ENCODE results near the gene EPN1.

Gene EPN1

DNA sequence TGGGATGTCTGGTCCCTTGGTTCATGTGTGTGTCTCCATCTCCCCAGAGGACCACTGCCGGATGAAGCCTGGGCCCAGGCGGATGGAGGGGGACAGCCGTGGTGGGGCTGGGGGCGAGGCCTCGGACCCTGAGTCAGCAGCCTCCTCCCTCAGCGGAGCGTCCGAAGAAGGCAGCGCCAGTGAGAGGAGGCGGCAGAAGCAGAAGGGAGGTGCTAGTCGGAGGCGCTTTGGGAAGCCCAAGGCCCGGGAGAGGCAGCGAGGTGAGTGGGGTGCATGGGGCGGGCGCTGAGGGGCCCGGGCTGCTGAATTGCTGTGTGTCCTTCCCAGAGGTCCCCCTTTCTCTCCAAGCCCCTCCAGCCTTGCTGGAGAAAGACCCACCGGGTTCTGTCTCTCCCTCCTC lies 23.8 kb upstream of the EPN1 start:
- H3K79me2 ChIP-seq (ENCODE audit: insufficient read depth, low read length): peaks cover 8% of the 10 kb centered on the region
- no peaks in the 10 kb centered on the region for H3K27me3 ChIP-seq (ENCODE audit: insufficient read depth, low read length)
- H3K4me1 ChIP-seq (ENCODE audit: insufficient read depth, low read length, severe bottlenecking): peaks cover 32% of the 10 kb centered on the region
- H3K4me2 ChIP-seq (ENCODE audit: low read length): no peak overlapping the region
- no peak overlapping the region for H2AFZ ChIP-seq (ENCODE audit: low read length)
- H3K9me3 ChIP-seq (ENCODE audit: low read length): no peaks in the 10 kb centered on the region
- peaks cover 23% of the 10 kb centered on the region for H3K36me3 ChIP-seq (ENCODE audit: insufficient read depth, low read length)
- H3K27ac ChIP-seq (ENCODE audit: low read depth, low read length, poor library complexity, severe bottlenecking): no peak overlapping the region
- peaks cover 6% of the 10 kb centered on the region; the same call in 1 of the 2 replicates for H3F3A ChIP-seq (ENCODE audit: insufficient read depth, low read length)
- H3K4me3 ChIP-seq (ENCODE audit: low read depth, low read length, poor library complexity, severe bottlenecking): no peak overlapping the region
- H3K9me2 ChIP-seq (ENCODE audit: low read depth, low read length): no peaks in the 10 kb centered on the region
- H3K9ac ChIP-seq (ENCODE audit: low read length): no peak overlapping the region
- no peak for TF ChIP-seq EZH2 (IDR thresholded peaks at IDR 0.05; ENCODE audit: borderline replicate concordance, low read length)
- H4K20me1 ChIP-seq (ENCODE audit: insufficient read depth, low read length): no peaks in the 10 kb centered on the region

DNA sequence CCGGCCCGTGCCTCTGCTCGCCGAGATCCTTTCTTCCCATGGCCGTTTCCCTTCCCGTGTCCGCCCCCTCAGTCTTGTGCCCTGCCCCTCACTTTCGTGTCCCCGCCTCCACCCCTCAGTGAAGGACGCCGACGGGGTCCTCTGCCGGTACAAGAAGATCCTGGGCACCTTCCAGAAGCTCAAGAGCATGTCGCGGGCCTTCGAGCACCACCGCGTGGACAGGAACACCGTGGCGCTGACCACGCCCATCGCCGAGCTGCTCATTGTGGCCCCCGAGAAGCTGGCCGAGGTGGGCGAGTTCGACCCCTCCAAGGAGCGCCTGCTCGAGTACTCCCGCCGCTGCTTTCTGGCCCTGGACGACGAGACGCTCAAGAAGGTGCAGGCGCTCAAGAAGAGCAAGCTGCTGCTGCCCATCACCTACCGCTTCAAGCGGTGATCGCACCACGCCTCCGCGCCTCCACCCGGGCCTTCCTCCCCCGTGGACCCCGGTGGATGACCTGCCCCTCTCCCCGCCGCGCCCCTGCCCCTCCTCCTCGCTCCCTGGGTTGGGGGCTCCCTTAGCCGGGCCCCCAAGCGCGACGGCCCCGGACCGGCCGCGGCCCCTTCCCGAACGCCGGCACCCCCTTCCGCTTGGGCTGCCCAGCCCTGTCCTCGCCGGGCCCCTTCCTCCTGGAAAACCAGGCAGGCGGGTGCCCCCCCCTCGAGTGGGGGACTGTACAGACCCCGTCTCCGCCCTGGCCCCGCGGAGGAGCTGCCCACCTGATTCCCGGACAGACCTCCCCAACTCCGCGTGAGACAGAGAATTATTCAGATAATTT lies 22.5 kb upstream of the EPN1 start:
- Histone ChIP-seq H3F3A (ENCODE audit: insufficient read depth, low read length) (no peaks in the 10 kb centered on the region), H3K79me2 (ENCODE audit: insufficient read depth, low read length) (peaks cover 21% of the 10 kb centered on the region), H3K36me3 (ENCODE audit: insufficient read depth, low read length) (peaks cover 35% of the 10 kb centered on the region), H3K4me2 (ENCODE audit: low read length) (no peak overlapping the region), H2AFZ (ENCODE audit: low read length) (no peak overlapping the region), H4K20me1 (ENCODE audit: insufficient read depth, low read length) (no peaks in the 10 kb centered on the region; the same call in 1 of the 2 replicates), H3K9ac (ENCODE audit: low read length) (no peak overlapping the region; the same call in 1 of the 2 replicates), H3K4me1 (ENCODE audit: insufficient read depth, low read length, severe bottlenecking) (peaks cover 33% of the 10 kb centered on the region), H3K9me3 (ENCODE audit: low read length) (no peaks in the 10 kb centered on the region), H3K27ac (ENCODE audit: low read depth, low read length, poor library complexity, severe bottlenecking) (no peak overlapping the region), H3K4me3 (ENCODE audit: low read depth, low read length, poor library complexity, severe bottlenecking) (no peak overlapping the region), H3K27me3 (ENCODE audit: insufficient read depth, low read length) (no peaks in the 10 kb centered on the region), H3K9me2 (ENCODE audit: low read depth, low read length) (no peaks in the 10 kb centered on the region)
- TF ChIP-seq, protein P1, sequence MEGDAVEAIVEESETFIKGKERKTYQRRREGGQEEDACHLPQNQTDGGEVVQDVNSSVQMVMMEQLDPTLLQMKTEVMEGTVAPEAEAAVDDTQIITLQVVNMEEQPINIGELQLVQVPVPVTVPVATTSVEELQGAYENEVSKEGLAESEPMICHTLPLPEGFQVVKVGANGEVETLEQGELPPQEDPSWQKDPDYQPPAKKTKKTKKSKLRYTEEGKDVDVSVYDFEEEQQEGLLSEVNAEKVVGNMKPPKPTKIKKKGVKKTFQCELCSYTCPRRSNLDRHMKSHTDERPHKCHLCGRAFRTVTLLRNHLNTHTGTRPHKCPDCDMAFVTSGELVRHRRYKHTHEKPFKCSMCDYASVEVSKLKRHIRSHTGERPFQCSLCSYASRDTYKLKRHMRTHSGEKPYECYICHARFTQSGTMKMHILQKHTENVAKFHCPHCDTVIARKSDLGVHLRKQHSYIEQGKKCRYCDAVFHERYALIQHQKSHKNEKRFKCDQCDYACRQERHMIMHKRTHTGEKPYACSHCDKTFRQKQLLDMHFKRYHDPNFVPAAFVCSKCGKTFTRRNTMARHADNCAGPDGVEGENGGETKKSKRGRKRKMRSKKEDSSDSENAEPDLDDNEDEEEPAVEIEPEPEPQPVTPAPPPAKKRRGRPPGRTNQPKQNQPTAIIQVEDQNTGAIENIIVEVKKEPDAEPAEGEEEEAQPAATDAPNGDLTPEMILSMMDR (IDR thresholded peaks at IDR 0.05; ENCODE audit: low read length): no peak
- no peak for TF ChIP-seq EZH2 (IDR thresholded peaks at IDR 0.05; ENCODE audit: borderline replicate concordance, low read length)

DNA sequence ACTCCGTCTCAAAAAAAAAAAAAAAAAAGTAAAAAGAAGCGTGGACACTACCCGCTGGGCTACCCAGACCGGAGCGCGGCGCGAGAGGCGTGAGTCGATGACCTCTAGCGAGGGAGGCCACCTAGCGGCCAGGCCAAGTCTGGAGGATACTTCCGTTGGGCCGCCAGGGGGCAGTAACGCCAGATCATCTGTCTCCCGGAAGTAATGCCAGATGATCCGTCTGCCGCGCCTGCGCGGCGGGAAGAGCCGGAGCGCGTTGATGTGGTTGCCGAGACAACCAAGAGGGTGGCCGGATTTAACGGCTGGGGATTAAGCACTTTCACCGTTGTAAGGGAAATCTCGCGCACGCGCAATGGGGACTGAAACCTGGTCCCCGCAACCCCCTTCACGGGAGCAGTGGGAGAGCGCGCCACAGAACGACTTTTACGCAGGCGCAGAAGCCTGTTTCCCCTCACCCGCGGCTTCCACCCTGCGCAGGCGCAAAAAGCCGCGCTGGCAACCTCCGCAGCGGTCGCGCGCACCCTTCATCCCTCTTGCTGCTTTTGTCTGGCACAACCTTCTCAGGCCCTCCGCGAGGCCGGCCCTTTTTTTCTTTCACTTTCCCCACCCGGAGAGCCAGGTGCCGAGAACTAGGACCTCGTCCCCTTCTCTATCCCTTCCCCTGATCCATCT lies 21.2 kb upstream of the EPN1 start:
- Histone ChIP-seq H3K4me1 (ENCODE audit: insufficient read depth, low read length, severe bottlenecking) (peaks cover 40% of the 10 kb centered on the region), H2AFZ (ENCODE audit: low read length) (no peak overlapping the region)

More for the DNA sequence above, 21.2 kb upstream of the EPN1 start:
- Histone ChIP-seq H3K4me2 (ENCODE audit: low read length) (peak overlapping the region; percentile 64), H3K27me3 (ENCODE audit: insufficient read depth, low read length) (no peaks in the 10 kb centered on the region), H3F3A (ENCODE audit: insufficient read depth, low read length) (no peaks in the 10 kb centered on the region), H3K36me3 (ENCODE audit: insufficient read depth, low read length) (peaks cover 43% of the 10 kb centered on the region), H3K9ac (ENCODE audit: low read length) (peak overlapping the region; percentile 83), H3K9me2 (ENCODE audit: low read depth, low read length) (no peaks in the 10 kb centered on the region), H3K9me3 (ENCODE audit: low read length) (no peaks in the 10 kb centered on the region), H3K4me3 (ENCODE audit: low read depth, low read length, poor library complexity, severe bottlenecking) (peak overlapping the region; percentile 63), H3K79me2 (ENCODE audit: insufficient read depth, low read length) (peaks cover 34% of the 10 kb centered on the region), H3K27ac (ENCODE audit: low read depth, low read length, poor library complexity, severe bottlenecking) (peak overlapping the region; percentile 90), H4K20me1 (ENCODE audit: insufficient read depth, low read length) (no peaks in the 10 kb centered on the region; the same call in 1 of the 2 replicates)
- TF ChIP-seq, protein P1 (IDR thresholded peaks at IDR 0.05; ENCODE audit: low read length): peak; percentile 99
- TF ChIP-seq EZH2 (IDR thresholded peaks at IDR 0.05; ENCODE audit: borderline replicate concordance, low read length): no peak

All from OCI-LY1 (cell line).